Neuronal stem cell (in vitro differentiated cells): ENCODE results near the gene CCDC9.
A peak's percentile ranks its signal among the peaks of the same experiment; 100 is the strongest.

Experiments used
- DNase-seq: peaks from one replicate; pipeline ENCODE4 v3.0.0-alpha.2; 2013; ENCODE audit warnings: low spot score
- H2AFZ ChIP-seq: one replicate; pipeline ENCODE4 v1.6.1; 2013; ENCODE audit warnings: mild to moderate bottlenecking, low read length, inconsistent platforms
- H2AK5ac ChIP-seq: 2 replicates; pipeline ENCODE4 v1.6.1; 2013; ENCODE audit warnings: low read depth, mild to moderate bottlenecking, inconsistent platforms, low read length, moderate library complexity, mixed read lengths
- H2BK120ac ChIP-seq: 2 replicates; pipeline ENCODE4 v1.6.1; 2013; ENCODE audit warnings: low read depth, mild to moderate bottlenecking, inconsistent platforms, low read length, moderate library complexity, mixed read lengths
- H2BK12ac ChIP-seq: one replicate; pipeline ENCODE4 v1.6.1; 2013; ENCODE audit warnings: low read length, inconsistent platforms
- H2BK15ac ChIP-seq: 2 replicates; pipeline ENCODE4 v1.6.1; 2013; ENCODE audit warnings: mild to moderate bottlenecking, low read length, inconsistent platforms, mixed read lengths
- H2BK5ac ChIP-seq: one replicate; pipeline ENCODE4 v1.6.1; 2013; ENCODE audit warnings: inconsistent platforms, mild to moderate bottlenecking, low read length, moderate library complexity
- H3K14ac ChIP-seq: one replicate; pipeline ENCODE4 v1.6.1; 2013; ENCODE audit warnings: low read length, inconsistent platforms
- H3K18ac ChIP-seq: 2 replicates; pipeline ENCODE4 v1.6.1; 2013; ENCODE audit warnings: low read length, inconsistent platforms
- H3K23ac ChIP-seq: 2 replicates; pipeline ENCODE4 v1.6.1; 2013; ENCODE audit warnings: low read depth, mild to moderate bottlenecking, mixed read lengths, low read length, inconsistent platforms; ENCODE audit not compliant: poor library complexity
- H3K27ac ChIP-seq: replicated peaks from 3 replicates; pipeline ENCODE4 v1.5.1; 2013; ENCODE audit warnings: low read length, inconsistent platforms
- H3K27me3 ChIP-seq, 3 experiments: 2 replicates each; pipeline ENCODE4 v1.6.1; 2013; ENCODE audit warnings: low read length in 3 of 3, mild to moderate bottlenecking in 2 of 3, inconsistent platforms in 1 of 3, low read depth in 1 of 3, mixed read lengths in 1 of 3, moderate library complexity in 1 of 3; ENCODE audit not compliant: control insufficient read depth in 3 of 3, insufficient read depth in 3 of 3
- H3K36me3 ChIP-seq, 2 donors: replicated peaks in 1 of 2; 2 replicates each; pipeline ENCODE4 v1.6.1; 2013; ENCODE audit warnings: low read length in 2 of 2; ENCODE audit not compliant: control insufficient read depth in 2 of 2, insufficient read depth in 2 of 2
- H3K4ac ChIP-seq: 2 replicates; pipeline ENCODE4 v1.6.1; 2013; ENCODE audit warnings: inconsistent platforms, mild to moderate bottlenecking, low read length, moderate library complexity
- H3K4me1 ChIP-seq, 2 donors: 1 replicate in 1 of 2; 2 replicates in 1 of 2; pipeline ENCODE4 v1.6.1; 2013; ENCODE audit warnings: low read length in 2 of 2, low read depth in 1 of 2; ENCODE audit not compliant: control insufficient read depth in 2 of 2, insufficient read depth in 1 of 2
- H3K4me2 ChIP-seq: one replicate; pipeline ENCODE4 v1.6.1; 2013; ENCODE audit warnings: mild to moderate bottlenecking, low read length, inconsistent platforms; ENCODE audit not compliant: insufficient read depth, poor library complexity, severe bottlenecking
- H3K4me3 ChIP-seq, 2 donors: 2 replicates each; pipeline ENCODE4 v1.5.1; 2013; ENCODE audit warnings: low read length in 2 of 2, mild to moderate bottlenecking in 2 of 2, inconsistent platforms in 1 of 2, moderate library complexity in 1 of 2
- H3K79me1 ChIP-seq: one replicate; pipeline ENCODE4 v1.6.1; 2013; ENCODE audit warnings: low read depth, mild to moderate bottlenecking, inconsistent platforms, low read length, moderate library complexity
- H3K9ac ChIP-seq: one replicate; pipeline ENCODE4 v1.6.1; 2013; ENCODE audit warnings: mild to moderate bottlenecking, low read depth, low read length, inconsistent platforms; ENCODE audit not compliant: poor library complexity
- H3K9me3 ChIP-seq, 2 donors: replicated peaks in 1 of 2; 2 replicates each; pipeline versions ENCODE3 to v1.6.1; 2013; ENCODE audit warnings: low read length in 2 of 2, mild to moderate bottlenecking in 2 of 2, inconsistent platforms in 1 of 2, low read depth in 1 of 2, mixed read lengths in 1 of 2, moderate library complexity in 1 of 2; ENCODE audit not compliant: control insufficient read depth in 2 of 2, insufficient read depth in 1 of 2
- H4K8ac ChIP-seq: one replicate; pipeline ENCODE4 v1.6.1; 2013; ENCODE audit warnings: low read depth, mild to moderate bottlenecking, inconsistent platforms, low read length, moderate library complexity
- H4K91ac ChIP-seq: one replicate; pipeline ENCODE4 v1.6.1; 2013; ENCODE audit warnings: low read length, low read depth, mild to moderate bottlenecking, inconsistent platforms; ENCODE audit not compliant: poor library complexity
- WGBS, 2 donors: extraction: QIAGEN DNeasy Blood & Tissue Kit; methylation state at CpG; one replicate each; pipeline ENCODE4 v1.1.7; 2013; ENCODE audit warnings: missing lambda C conversion rate in 2 of 2, mixed read lengths in 1 of 2; ENCODE audit not compliant: insufficient read length in 2 of 2, insufficient replicate concordance in 1 of 2; ENCODE audit errors: extremely low coverage in 2 of 2; 5-methylcytosine and 5-hydroxymethylcytosine counted together

CCDC9 gene

GRCh38 chr19:47309608-47310007, 53.3 kb downstream of the CCDC9 start, which contains the start of gene C5AR1:
Gene C5AR1, plus strand, starts transcription at chr19:47309861. Its CDS starts 35 bp downstream, at chr19:47309896.
- Histone ChIP-seq H3K9me3 (no peaks in the 10 kb centered on the region), H3K79me1 (no peaks in the 10 kb centered on the region), H3K23ac (no peak within 1 kb of the TSS), H3K4me2 (no peak within 1 kb of the TSS), H2BK120ac (no peak within 1 kb of the TSS), H4K91ac (no peak within 1 kb of the TSS), H3K18ac (peak within 1 kb of the TSS; percentile 64), H2BK15ac (peak within 1 kb of the TSS; percentile 17), H2BK12ac (no peak within 1 kb of the TSS), H3K4ac (no peak within 1 kb of the TSS), H3K36me3 (no peaks in the 10 kb centered on the region), H2AFZ (no peak within 1 kb of the TSS), H2AK5ac (peak within 1 kb of the TSS; percentile 70), H3K14ac (no peak within 1 kb of the TSS), H3K4me1 (no peaks in the 10 kb centered on the region), H2BK5ac (no peak within 1 kb of the TSS), H3K27me3 (no peaks in the 10 kb centered on the region), H3K9ac (peak within 1 kb of the TSS; percentile 60), H3K4me3 (no peak within 1 kb of the TSS), H4K8ac (no peak within 1 kb of the TSS), H3K27ac (no peak within 1 kb of the TSS)
- no peak for DNase-seq
- no CpG with 5 or more reads among the region's 12 CpGs for WGBS, 2 donors

DNA sequence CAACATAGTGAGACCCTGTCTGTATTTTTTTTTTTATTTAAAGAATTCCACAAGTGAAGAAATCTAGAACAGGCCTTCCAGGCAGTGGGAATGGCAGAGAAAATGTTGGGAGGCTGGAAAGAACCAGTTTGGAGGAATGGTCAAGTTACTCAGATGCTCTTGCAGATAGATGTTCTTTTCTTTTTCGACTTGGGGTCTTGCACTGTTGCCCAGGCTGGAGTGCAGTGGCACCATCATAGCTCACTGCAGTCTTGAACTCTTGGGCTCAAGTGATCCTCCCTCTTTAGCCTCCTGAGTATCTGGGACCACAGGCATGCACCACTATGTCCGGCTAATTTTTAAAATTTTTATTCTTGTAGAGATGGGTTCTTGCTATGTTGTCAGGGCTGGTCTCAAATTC, 54.0 kb downstream of the CCDC9 start:
- Histone ChIP-seq H3K36me3 (no peaks in the 10 kb centered on the region), H3K27me3 (no peaks in the 10 kb centered on the region), H2BK15ac (no peak overlapping the region), H3K4me1 (no peaks in the 10 kb centered on the region), H4K8ac (no peak overlapping the region), H4K91ac (no peak overlapping the region), H3K9ac (no peak overlapping the region), H3K27ac (no peak overlapping the region), H3K4me3 (no peak overlapping the region), H3K4me2 (no peak overlapping the region), H3K4ac (no peak overlapping the region), H2AK5ac (no peak overlapping the region), H2BK12ac (no peak overlapping the region), H2BK5ac (no peak overlapping the region), H3K79me1 (no peaks in the 10 kb centered on the region), H3K9me3 (no peaks in the 10 kb centered on the region), H3K18ac (no peak overlapping the region), H2AFZ (no peak overlapping the region), H2BK120ac (no peak overlapping the region), H3K23ac (no peak overlapping the region), H3K14ac (no peak overlapping the region)
- WGBS, 2 donors, result no CpG with 5 or more reads among the region's 2 CpGs
- DNase-seq, result no peak

DNA sequence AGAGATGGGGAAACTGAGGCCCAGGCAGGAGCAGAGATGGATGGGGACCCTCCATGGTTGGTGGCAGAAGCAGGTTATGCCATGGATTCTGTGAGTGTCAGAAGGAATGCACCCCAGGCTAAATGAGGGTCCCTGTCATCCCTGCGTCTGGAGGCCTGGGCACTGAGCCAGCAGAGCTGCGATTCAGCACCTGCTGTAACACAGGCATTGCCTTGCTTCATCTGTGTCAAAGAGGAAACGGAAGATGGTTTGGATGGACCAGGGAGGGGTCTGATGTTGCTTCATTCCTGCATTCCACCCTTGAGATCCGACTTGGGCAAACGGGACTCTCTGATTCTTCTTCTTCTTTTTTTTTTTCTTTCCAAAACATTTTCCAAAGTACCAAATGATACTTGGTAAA, 54.5 kb downstream of the CCDC9 start:
- Histone ChIP-seq H2BK15ac (no peak overlapping the region), H2BK120ac (no peak overlapping the region), H3K4ac (no peak overlapping the region), H3K79me1 (no peaks in the 10 kb centered on the region), H3K23ac (no peak overlapping the region), H4K8ac (no peak overlapping the region), H2BK5ac (no peak overlapping the region), H3K14ac (no peak overlapping the region), H3K36me3 (no peaks in the 10 kb centered on the region), H3K9me3 (no peaks in the 10 kb centered on the region), H2BK12ac (no peak overlapping the region), H4K91ac (no peak overlapping the region), H3K4me3 (no peak overlapping the region), H2AK5ac (no peak overlapping the region), H3K4me2 (no peak overlapping the region), H3K27me3 (no peaks in the 10 kb centered on the region), H3K27ac (no peak overlapping the region), H3K9ac (no peak overlapping the region), H2AFZ (no peak overlapping the region), H3K4me1 (no peaks in the 10 kb centered on the region), H3K18ac (no peak overlapping the region)
- no CpG with 5 or more reads among the region's 5 CpGs for WGBS, 2 donors
- DNase-seq, result no peak

- Histone ChIP-seq H3K4me1 (no peaks in the 10 kb centered on the region), H2BK120ac (no peak overlapping the region), H3K9me3 (no peaks in the 10 kb centered on the region), H4K91ac (no peak overlapping the region), H3K4me3 (no peak overlapping the region), H3K4ac (no peak overlapping the region), H3K14ac (no peak overlapping the region), H2AFZ (no peak overlapping the region), H3K36me3 (no peaks in the 10 kb centered on the region), H3K23ac (no peak overlapping the region), H4K8ac (no peak overlapping the region), H3K9ac (no peak overlapping the region), H2BK5ac (no peak overlapping the region), H3K27ac (no peak overlapping the region), H3K27me3 (no peaks in the 10 kb centered on the region), H3K4me2 (no peak overlapping the region), H3K79me1 (no peaks in the 10 kb centered on the region), H2AK5ac (no peak overlapping the region), H2BK15ac (no peak overlapping the region), H3K18ac (no peak overlapping the region), H2BK12ac (no peak overlapping the region)
- no CpG with 5 or more reads among the region's 5 CpGs for WGBS, 2 donors
- no peak for DNase-seq
Observed at GRCh38 chr19:47312366-47313006, 56.2 kb downstream of the CCDC9 start.
